Activated CD4-positive, alpha-beta T cell treated with anti-CD3 and anti-CD28 coated beads for 48 hours (primary cell): ENCODE measurements around the gene INTS11.
A peak's percentile ranks its signal among the peaks of the same experiment; 100 is the strongest.

Experiments
- DNase-seq: peaks from one replicate; pipeline ENCODE4 v3.0.0-alpha.2; 2020

INTS11 gene

GRCh38 chr1:1298861-1299685, 25.4 kb downstream of the INTS11 start:
- no peak for DNase-seq

DNA sequence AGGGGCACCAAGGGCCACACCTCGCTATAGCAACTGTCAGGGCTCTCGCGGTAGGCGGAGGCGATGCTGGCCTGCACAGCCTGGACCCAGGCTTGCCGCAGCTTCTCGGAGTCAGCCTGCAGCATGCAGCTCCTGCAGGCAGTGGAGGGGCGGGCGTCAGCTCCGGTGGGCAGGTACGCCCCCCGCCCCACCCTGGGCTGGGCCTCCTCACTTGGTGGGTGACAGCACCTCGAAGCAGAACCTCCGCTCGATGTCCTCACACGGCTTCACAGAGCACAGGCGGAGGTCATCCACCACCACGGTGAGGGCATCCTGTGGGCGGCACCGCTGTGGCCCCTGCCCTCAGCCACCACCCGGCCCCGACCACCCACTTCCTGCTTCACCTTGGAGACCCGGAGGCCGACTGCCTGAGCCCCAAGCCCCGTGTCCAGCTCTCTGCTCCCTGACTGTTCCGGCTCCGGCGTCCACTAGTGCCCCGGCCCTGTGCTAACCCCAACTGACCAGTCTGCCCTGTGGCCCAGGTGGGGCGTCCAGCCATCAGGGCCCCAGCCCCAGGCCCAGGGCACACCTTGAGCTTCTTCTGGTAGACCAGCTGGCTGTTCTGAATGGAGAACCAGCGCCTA, 26.5 kb downstream of the INTS11 start:
- DNase-seq: no peak

DNA sequence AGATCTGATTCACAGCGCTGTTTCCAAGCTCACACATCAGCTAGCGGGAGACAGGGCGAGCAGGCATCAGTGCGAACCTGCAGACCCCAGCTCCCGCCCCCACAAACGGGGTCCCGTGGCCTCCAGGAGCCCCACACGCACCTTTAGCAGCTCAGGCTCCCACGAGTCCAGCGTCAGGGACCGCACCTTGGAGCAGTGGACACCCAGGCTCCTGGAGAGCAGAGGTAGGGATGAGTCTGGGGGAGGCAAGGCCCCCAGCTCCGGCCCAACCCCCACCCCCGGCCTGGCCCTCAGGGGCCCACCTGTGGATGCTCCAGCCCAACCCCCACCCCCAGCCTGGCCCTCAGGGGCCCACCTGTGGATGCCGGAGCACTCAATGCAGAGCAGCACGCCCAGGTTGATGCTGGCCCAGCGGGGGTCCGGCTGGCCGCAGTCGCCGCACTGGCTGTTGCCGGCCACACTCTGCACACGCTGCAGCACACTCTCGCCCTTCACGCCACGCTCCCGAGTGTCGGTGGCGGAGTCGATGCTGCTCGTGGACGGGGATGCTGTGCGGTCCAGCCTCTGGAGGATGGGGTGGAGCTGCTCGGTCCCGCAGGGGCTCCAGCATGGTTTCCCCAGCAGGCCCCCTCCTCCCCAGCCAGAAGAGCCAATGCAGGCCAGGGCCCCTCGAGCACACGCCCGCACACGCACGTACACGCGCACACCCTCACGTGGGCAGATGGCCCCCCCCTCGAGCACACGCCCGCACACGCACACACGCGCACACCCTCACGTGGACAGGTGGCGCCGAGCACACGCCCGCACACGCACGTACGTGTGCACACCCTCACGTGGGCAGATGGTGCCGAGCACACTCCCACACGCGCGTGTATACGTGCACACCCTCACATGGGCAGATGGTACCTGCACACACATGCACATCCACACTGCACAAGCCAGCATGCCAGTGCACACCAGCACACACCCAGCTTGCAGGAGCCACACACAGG, 28.1 kb downstream of the INTS11 start:
- DNase-seq: no peak

DNA sequence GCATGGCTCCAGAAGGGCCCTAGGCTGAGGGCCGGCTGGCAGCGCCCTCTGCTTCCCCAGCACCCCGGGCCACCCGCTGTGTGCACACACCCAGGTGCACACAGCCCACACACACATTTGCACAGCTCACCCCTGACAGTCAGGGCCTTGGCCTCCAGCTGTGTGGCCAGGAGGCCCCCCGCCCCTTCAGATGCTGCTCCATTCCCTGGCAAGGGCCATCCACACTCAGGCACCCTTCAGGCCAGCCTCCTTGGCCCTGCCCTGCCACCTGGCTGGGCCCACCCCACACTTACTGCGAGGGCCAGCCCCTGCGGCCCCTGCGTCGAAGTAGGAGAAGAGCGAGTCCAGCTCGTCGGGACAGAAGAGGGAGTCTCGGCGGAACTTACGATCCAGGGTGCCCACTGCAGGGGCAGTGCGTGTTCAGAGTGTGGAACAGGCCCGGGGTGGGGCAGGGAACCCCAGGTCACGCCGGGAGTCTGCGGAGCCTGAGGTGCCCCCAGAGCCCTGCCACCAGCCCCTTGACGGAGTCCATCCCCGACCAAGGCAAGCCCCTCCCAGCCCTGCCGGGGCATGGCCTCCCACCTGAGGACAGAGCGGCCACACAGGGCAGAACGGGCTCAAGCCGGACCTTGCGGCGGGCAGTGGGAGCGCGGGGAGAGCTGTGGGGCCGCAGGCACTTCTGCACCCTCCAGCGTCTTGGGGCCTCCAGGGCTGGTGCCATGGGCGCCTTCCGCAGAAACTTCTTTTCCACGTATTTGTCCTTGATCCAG, 29.1 kb downstream of the INTS11 start:
- DNase-seq: no peak

DNA sequence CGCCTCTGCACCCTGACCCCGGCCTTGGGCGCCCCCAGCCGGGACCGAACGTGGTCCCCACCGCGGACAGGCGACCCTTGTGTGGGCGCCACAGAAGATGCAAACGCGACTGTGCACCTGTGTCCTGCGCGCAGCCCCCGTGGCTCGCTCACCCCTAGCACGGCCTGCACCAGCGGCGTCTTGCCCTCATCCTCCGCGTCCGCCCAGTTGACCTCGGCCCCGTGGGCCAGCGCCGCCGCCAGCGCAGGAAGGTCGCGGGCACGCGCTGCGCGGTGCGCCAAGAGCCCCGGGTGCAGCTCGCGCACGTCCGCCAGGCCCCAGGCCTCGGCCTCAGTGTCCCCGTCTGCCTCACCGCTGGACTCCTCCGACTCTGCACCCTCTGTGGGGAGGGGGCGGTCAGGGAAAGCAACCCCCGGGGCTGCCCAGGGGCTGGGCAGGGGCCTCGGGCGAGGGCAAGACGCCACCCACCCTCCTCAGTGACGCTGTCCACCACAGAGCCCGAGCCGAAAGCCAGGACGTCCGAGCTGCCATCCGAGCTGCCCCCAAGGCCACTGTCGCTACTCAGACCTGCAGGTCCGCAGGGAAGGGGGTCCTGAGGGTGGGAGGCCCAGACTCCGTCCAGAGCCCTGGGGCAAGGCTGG, 30.1 kb downstream of the INTS11 start:
- no peak for DNase-seq

- no peak for DNase-seq
These were observed 30.9 kb downstream of the INTS11 start for GRCh38 chr1:1293263-1294249.

DNA sequence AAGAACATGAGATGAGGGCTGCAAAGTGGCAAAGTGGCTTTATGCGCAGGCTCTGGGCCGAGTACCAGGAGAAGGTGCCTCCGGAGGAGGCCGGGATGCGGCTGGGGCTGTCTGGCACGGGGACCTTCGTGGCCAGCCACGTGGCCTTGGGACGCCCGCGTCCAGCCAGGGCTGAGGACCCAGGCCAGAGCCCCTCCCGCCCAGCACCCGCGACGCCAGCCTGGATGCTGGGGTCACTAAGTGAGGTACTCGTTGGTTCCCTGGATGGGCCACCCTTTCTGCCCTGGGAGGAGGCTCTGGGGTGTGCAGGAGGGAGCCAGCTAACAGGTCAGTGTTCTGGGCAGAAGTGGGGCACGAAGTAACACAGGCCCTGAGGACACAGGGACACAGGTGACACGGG, 31.6 kb downstream of the INTS11 start:
- DNase-seq: no peak

DNA sequence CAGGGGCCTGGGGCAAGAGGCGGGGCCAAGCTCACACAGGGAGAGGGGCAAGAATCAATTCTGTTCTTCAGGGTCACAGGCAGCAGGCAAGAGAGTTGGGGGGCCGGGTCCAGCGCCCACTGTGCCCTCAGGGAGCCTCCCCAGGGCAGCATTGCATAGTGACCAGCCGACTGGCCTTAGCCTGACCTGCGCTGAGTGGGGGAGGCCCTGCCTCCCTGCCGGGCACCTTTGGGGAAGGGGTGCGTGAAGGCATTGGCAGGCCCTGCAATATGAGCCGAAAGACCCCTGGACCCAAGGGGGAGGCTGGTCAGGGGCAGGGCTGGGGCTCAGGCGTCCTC, 32.0 kb downstream of the INTS11 start:
- DNase-seq: no peak

GRCh38 chr1:1291548-1292441, 32.7 kb downstream of the INTS11 start:
- peak; percentile 76 for DNase-seq

- DNase-seq: no peak
These were observed 33.4 kb downstream of the INTS11 start for GRCh38 chr1:1291023-1291528.

- peak; percentile 80 for DNase-seq
These were observed 34.2 kb downstream of the INTS11 start for GRCh38 chr1:1290238-1290731.

DNA sequence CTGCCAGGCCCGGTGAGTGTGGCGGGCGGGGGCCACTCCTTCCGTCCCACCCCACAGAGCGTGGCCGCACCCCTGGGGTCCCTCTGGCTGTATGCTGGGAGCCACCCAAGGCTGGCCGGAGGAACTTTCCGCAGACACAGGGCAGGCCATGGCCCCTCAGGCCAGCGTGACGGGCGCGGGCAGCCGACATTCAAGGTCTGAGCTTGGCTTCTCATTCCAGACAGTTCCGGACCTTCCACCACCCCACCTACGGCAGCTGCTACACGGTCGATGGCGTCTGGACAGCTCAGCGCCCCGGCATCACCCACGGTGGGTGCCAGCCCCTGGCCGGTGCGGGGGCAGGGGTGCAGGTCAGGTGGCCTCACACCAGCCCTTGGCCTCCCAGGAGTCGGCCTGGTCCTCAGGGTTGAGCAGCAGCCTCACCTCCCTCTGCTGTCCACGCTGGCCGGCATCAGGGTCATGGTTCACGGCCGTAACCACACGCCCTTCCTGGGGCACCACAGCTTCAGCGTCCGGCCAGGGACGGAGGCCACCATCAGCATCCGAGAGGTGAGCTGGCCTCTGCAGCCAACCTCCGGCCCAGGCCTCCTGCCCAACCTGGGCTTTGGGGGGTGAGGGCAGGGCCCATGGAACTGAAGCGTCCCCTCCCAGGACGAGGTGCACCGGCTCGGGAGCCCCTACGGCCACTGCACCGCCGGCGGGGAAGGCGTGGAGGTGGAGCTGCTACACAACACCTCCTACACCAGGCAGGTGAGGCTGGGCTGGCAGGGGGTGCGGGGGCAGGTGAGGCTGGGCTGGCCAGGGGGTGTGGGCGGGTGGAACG, 37.0 kb downstream of the INTS11 start:
- no peak for DNase-seq

- DNase-seq: no peak
These were observed 37.9 kb downstream of the INTS11 start for GRCh38 chr1:1286313-1287261.

DNA sequence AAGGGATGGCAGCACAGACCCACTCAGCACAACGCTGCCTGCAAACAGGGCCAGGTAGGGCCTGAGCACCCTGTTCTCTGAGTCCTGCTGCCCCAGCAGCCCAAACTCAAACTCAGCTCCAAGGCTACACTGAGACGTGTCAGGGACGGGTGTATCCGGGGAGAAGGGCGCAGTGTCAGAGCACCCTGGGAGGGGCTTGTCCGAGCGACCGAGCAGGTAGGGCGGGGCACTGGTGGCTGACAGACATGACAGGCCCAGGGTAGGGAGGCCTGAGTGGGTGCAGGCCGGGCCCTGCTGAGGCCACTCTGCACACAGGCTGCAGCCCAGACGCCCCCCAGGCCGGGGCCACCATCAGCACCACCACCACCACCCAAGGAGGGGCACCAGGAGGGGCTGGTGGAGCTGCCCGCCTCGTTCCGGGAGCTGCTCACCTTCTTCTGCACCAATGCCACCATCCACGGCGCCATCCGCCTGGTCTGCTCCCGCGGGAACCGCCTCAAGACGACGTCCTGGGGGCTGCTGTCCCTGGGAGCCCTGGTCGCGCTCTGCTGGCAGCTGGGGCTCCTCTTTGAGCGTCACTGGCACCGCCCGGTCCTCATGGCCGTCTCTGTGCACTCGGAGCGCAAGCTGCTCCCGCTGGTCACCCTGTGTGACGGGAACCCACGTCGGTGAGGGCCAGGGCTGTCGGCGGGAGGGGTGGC, 38.7 kb downstream of the INTS11 start:
- DNase-seq: no peak

- DNase-seq: no peak
These were observed 39.3 kb downstream of the INTS11 start for GRCh38 chr1:1285102-1285571.
